Measurements from ENCODE around the gene WDR64. TPM values are rescaled to one million over a fixed set of nuclear protein-coding genes. Genes with fewer than 3 reads are reported as not detected.

The WDR64 gene
- total and polyA plus RNA-seq, 2 of the 4 experiments (the other 2 are of a cell fraction): not detected

GRCh38 chr1:241607497-241607896, 44.6 kb upstream of the WDR64 start:
- no peak overlapping the region for H2AFZ ChIP-seq (replicated peaks; ENCODE audit: low read length, poor library complexity)
- H3K27me3 ChIP-seq (ENCODE audit: control insufficient read depth, insufficient read depth, low read length): no peaks in the 10 kb centered on the region
- H4K91ac ChIP-seq (ENCODE audit: insufficient read depth, low read depth, low read length): no peak overlapping the region
- ChIA-PET CTCF (no interaction called here), POLR2A (ENCODE audit: unreplicated experiment) (no interaction called here)
- ATAC-seq (ENCODE audit: low read depth) (no peak), DNase-seq (no peak)
- H2BK20ac ChIP-seq (ENCODE audit: low read depth, low read length): no peak overlapping the region
- TF ChIP-seq CHD1 (IDR thresholded peaks at IDR 0.05; ENCODE audit: low read depth, low read length) (no peak), RAD21 (IDR thresholded peaks at IDR 0.05; ENCODE audit: low read length) (no peak), CEBPB (IDR thresholded peaks at IDR 0.05; ENCODE audit: low read depth, low read length) (no peak), RFX5 (IDR thresholded peaks at IDR 0.05; ENCODE audit: low read depth, low read length) (no peak), MAFK (IDR thresholded peaks at IDR 0.05; ENCODE audit: low read depth, low read length) (no peak), MXI1 (IDR thresholded peaks at IDR 0.05; ENCODE audit: borderline replicate concordance, low read depth, low read length) (no peak), MAZ (IDR thresholded peaks at IDR 0.05; ENCODE audit: borderline replicate concordance, low read depth, low read length) (no peak), RCOR1 (IDR thresholded peaks at IDR 0.05; ENCODE audit: insufficient replicate concordance, low read length) (no peak)
- H2AK5ac ChIP-seq (ENCODE audit: low read depth, low read length): no peak overlapping the region
- no peak overlapping the region for H4K8ac ChIP-seq (ENCODE audit: low read depth in 2 of 2, low read length in 2 of 2)
- H4K20me1 ChIP-seq (ENCODE audit: insufficient read depth, low read length): no peaks in the 10 kb centered on the region
- H3K9ac ChIP-seq (ENCODE audit: low read depth, low read length): no peak overlapping the region
- in situ Hi-C loops (cut with MboI; ENCODE audit: low sequenced_read_pairs) (loop anchor here (25.0 kb wide), 1 partner anchor 1705 kb away; no protein-coding TSS in a partner anchor), intact Hi-C loops (cut with micrococcal nuclease) (no loop called here), dilution Hi-C loops (cut with HindIII; ENCODE audit: low sequenced_read_pairs, unreplicated experiment) (no loop called here)
- no peak overlapping the region for H3K4me3 ChIP-seq (ENCODE audit: insufficient read depth, low read depth, low read length)
- no peak overlapping the region for H3K23ac ChIP-seq (ENCODE audit: low read depth, low read length)
- H2BK5ac ChIP-seq (ENCODE audit: low read depth, low read length, poor library complexity, severe bottlenecking): no peak overlapping the region
- H3K9me1 ChIP-seq (ENCODE audit: insufficient read depth, low read length): no peaks in the 10 kb centered on the region; the same call in 1 of the 2 replicates
- no peak overlapping the region for H3K18ac ChIP-seq (ENCODE audit: low read depth, low read length)
- no peak overlapping the region for H4K5ac ChIP-seq (ENCODE audit: low read depth, low read length)
- H3K14ac ChIP-seq (replicated peaks; ENCODE audit: low read depth, low read length): no peak overlapping the region
- no peak overlapping the region for H3K27ac ChIP-seq (ENCODE audit: insufficient read depth, low read length)
- no peak overlapping the region for H2BK15ac ChIP-seq (ENCODE audit: low read depth, low read length)
- no peaks in the 10 kb centered on the region for H3K9me3 ChIP-seq (ENCODE audit: control insufficient read depth, insufficient read depth, low read length)
- H3K56ac ChIP-seq (ENCODE audit: extremely low read depth, insufficient read depth, low read length): no peak overlapping the region
- BruUV-seq (replicated peaks): no TSS peak
- no peak overlapping the region for H3K4ac ChIP-seq (ENCODE audit: low read depth, low read length)
- H3K79me1 ChIP-seq (ENCODE audit: low read depth in 1 of 2, low read length in 2 of 2): peaks cover 3 to 8% of the 10 kb centered on the region in 2 experiments; a peak in 1 of 4 replicates
- no peak overlapping the region for H2BK120ac ChIP-seq (ENCODE audit: low read depth, low read length)
- H3K36me3 ChIP-seq (ENCODE audit: control insufficient read depth, insufficient read depth, low read length): peaks cover 3% of the 10 kb centered on the region; the same call in 1 of the 2 replicates
- peaks cover 13% of the 10 kb centered on the region for H3K4me1 ChIP-seq (ENCODE audit: control insufficient read depth, insufficient read depth, low read length)
- H2AK9ac ChIP-seq (replicated peaks; ENCODE audit: low read depth, low read length, poor library complexity): no peak overlapping the region
- H3K4me2 ChIP-seq (ENCODE audit: low read depth, low read length): no peak overlapping the region
